Measurements from ENCODE around the gene TMEM214. TPM values are rescaled to one million over a fixed set of nuclear protein-coding genes. Genes with fewer than 3 reads are reported as not detected.

The TMEM214 gene
- total RNA-seq, 2 donors from 2014 or later: 52.7 to 63.7 TPM

GRCh38 chr2:27014771-27015433 lies 17.9 kb upstream of the TMEM214 start:
- no peak for DNase-seq
- Mint-ChIP-seq H3K4me3 (no peak overlapping the region), H3K9me3 (peaks cover 3% of the 10 kb centered on the region), H3K27me3 (ENCODE audit: insufficient read depth) (peaks cover 2% of the 10 kb centered on the region), H3K27ac (no peak overlapping the region), H3K4me1 (peaks cover 4% of the 10 kb centered on the region), H3K36me3 (ENCODE audit: low read depth) (peaks cover 13% of the 10 kb centered on the region)
- WGBS, 2 experiments (ENCODE audit: insufficient coverage in 1 of 2, insufficient read length in 1 of 2): 85 to 89% methylated on average over 8 of the region's 8 CpGs
- H3K27me3 ChIP-seq (ENCODE audit: control insufficient read depth, insufficient read depth, low read length, poor library complexity, severe bottlenecking): no peaks in the 10 kb centered on the region
- no peak for TF ChIP-seq CTCF (conservative IDR thresholded peaks at IDR 0.05)
- no peak overlapping the region for H3K4me3 ChIP-seq (ENCODE audit: low read length)
- no peaks in the 10 kb centered on the region for H3K36me3 ChIP-seq (ENCODE audit: control insufficient read depth, insufficient read depth, low read length)
- no peak overlapping the region for H3K9ac ChIP-seq (ENCODE audit: extremely low read depth, low read length, poor library complexity, severe bottlenecking)
- peaks cover 3% of the 10 kb centered on the region for H3K4me1 ChIP-seq (ENCODE audit: control insufficient read depth, insufficient read depth, low read length)
- H3K27ac ChIP-seq (ENCODE audit: low read depth, low read length): no peak overlapping the region
- no peaks in the 10 kb centered on the region for H3K9me3 ChIP-seq (ENCODE audit: control insufficient read depth, low read length)

GRCh38 chr2:27016801-27017325 lies 15.9 kb upstream of the TMEM214 start:
- WGBS, 2 experiments (ENCODE audit: insufficient coverage in 1 of 2, insufficient read length in 1 of 2): 25 to 68% methylated on average over 1 to 3 of the region's 3 CpGs
- peaks cover 4% of the 10 kb centered on the region for H3K4me1 Mint-ChIP-seq
- H3K36me3 ChIP-seq (ENCODE audit: control insufficient read depth, insufficient read depth, low read length): no peaks in the 10 kb centered on the region

GRCh38 chr2:27018142-27018541 lies 14.6 kb upstream of the TMEM214 start:
- TF ChIP-seq CTCF (conservative IDR thresholded peaks at IDR 0.05): no peak
- WGBS, 2 experiments (ENCODE audit: insufficient coverage in 1 of 2, insufficient read length in 1 of 2): 89% methylated on average over 3 of the region's 3 CpGs; no CpG with 5 or more reads in 1 of the 2 experiments
- Mint-ChIP-seq H3K27ac (no peak overlapping the region), H3K4me1 (peaks cover 4% of the 10 kb centered on the region), H3K36me3 (ENCODE audit: low read depth) (peaks cover 13% of the 10 kb centered on the region), H3K4me3 (no peak overlapping the region), H3K9me3 (peaks cover 3% of the 10 kb centered on the region), H3K27me3 (ENCODE audit: insufficient read depth) (no peaks in the 10 kb centered on the region)
- H3K9ac ChIP-seq (ENCODE audit: extremely low read depth, low read length, poor library complexity, severe bottlenecking): no peak overlapping the region
- no peak overlapping the region for H3K27ac ChIP-seq (ENCODE audit: low read depth, low read length)
- no peaks in the 10 kb centered on the region for H3K9me3 ChIP-seq (ENCODE audit: control insufficient read depth, low read length)
- H3K36me3 ChIP-seq (ENCODE audit: control insufficient read depth, insufficient read depth, low read length): peaks cover 4% of the 10 kb centered on the region
- peaks cover 3% of the 10 kb centered on the region for H3K4me1 ChIP-seq (ENCODE audit: control insufficient read depth, insufficient read depth, low read length)
- no peaks in the 10 kb centered on the region for H3K27me3 ChIP-seq (ENCODE audit: control insufficient read depth, insufficient read depth, low read length, poor library complexity, severe bottlenecking)
- H3K4me3 ChIP-seq (ENCODE audit: low read length): no peak overlapping the region
- DNase-seq: no peak

More at GRCh38 chr2:27016801-27017325, 15.9 kb upstream of the TMEM214 start:
- Histone ChIP-seq H3K27me3 (ENCODE audit: control insufficient read depth, insufficient read depth, low read length, poor library complexity, severe bottlenecking) (no peaks in the 10 kb centered on the region), H3K9ac (ENCODE audit: extremely low read depth, low read length, poor library complexity, severe bottlenecking) (no peak overlapping the region), H3K9me3 (ENCODE audit: control insufficient read depth, low read length) (no peaks in the 10 kb centered on the region), H3K27ac (ENCODE audit: low read depth, low read length) (no peak overlapping the region), H3K4me1 (ENCODE audit: control insufficient read depth, insufficient read depth, low read length) (peaks cover 3% of the 10 kb centered on the region), H3K4me3 (ENCODE audit: low read length) (no peak overlapping the region)
- peaks cover 2% of the 10 kb centered on the region for H3K27me3 Mint-ChIP-seq (ENCODE audit: insufficient read depth)
- TF ChIP-seq CTCF (conservative IDR thresholded peaks at IDR 0.05): peak; percentile 90
- peak; percentile 90 for DNase-seq
- H3K9me3 Mint-ChIP-seq: peaks cover 3% of the 10 kb centered on the region
- H3K27ac Mint-ChIP-seq: no peak overlapping the region
- no peak overlapping the region for H3K4me3 Mint-ChIP-seq
- H3K36me3 Mint-ChIP-seq (ENCODE audit: low read depth): peaks cover 13% of the 10 kb centered on the region

Measured in endodermal cell (in vitro differentiated cells).